ENCODE results near the gene FGFRL1.

The FGFRL1 gene

GRCh38 chr4:1024882-1025545 is 13.6 kb downstream of the FGFRL1 start:
- DNase-seq, result no peak

- no peak for DNase-seq
Measured at GRCh38 chr4:1026115-1026514, 14.7 kb downstream of the FGFRL1 start.

- DNase-seq, result no peak
Measured at GRCh38 chr4:1027219-1027914, 15.9 kb downstream of the FGFRL1 start.

- DNase-seq, result no peak
Measured at GRCh38 chr4:1027915-1028238, 16.5 kb downstream of the FGFRL1 start.

GRCh38 chr4:1028574-1029220 is 17.3 kb downstream of the FGFRL1 start:
- no peak for DNase-seq

GRCh38 chr4:1029529-1029928 is 18.1 kb downstream of the FGFRL1 start:
- DNase-seq, result no peak

GRCh38 chr4:1030031-1030430 is 18.6 kb downstream of the FGFRL1 start:
- no peak for DNase-seq

GRCh38 chr4:1030559-1030958 is 19.1 kb downstream of the FGFRL1 start:
- DNase-seq, result no peak

GRCh38 chr4:1031346-1031745 is 19.9 kb downstream of the FGFRL1 start:
- no peak for DNase-seq

GRCh38 chr4:1031956-1032795 is 20.8 kb downstream of the FGFRL1 start:
- DNase-seq, result no peak

GRCh38 chr4:1032861-1033260 is 21.4 kb downstream of the FGFRL1 start:
- no peak for DNase-seq

- DNase-seq, result no peak
Measured at GRCh38 chr4:1033840-1034551, 22.6 kb downstream of the FGFRL1 start.

- no peak for DNase-seq
Measured at GRCh38 chr4:1035510-1035909, 24.1 kb downstream of the FGFRL1 start.

- no peak for DNase-seq
Measured at GRCh38 chr4:1036095-1036494, 24.7 kb downstream of the FGFRL1 start.

GRCh38 chr4:1036976-1037810 is 25.8 kb downstream of the FGFRL1 start:
- DNase-seq, result no peak

- DNase-seq, result no peak
Measured at GRCh38 chr4:1038948-1039492, 27.6 kb downstream of the FGFRL1 start.

- DNase-seq, result no peak
Measured at GRCh38 chr4:1039493-1040343, 28.3 kb downstream of the FGFRL1 start.

- no peak for DNase-seq
Measured at GRCh38 chr4:1040344-1041146, 29.1 kb downstream of the FGFRL1 start.

- no peak for DNase-seq
Measured at GRCh38 chr4:1041147-1041935, 29.9 kb downstream of the FGFRL1 start.
